ENCODE measurements around the gene LRRC49. TPM values are rescaled to one million over a fixed set of nuclear protein-coding genes. Genes with fewer than 3 reads are reported as not detected.

LRRC49 gene
- total RNA-seq, 1 donor from 2014 or later = 6.8 TPM

- H3K27ac Mint-ChIP-seq (ENCODE audit: unreplicated experiment) = peak overlapping the region; percentile 86
- peak overlapping the region; percentile 89 for H3K27ac ChIP-seq (ENCODE audit: low read depth, low read length)
These were observed 410 bp downstream of the LRRC49 start for GRCh38 chr15:70892912-70893560.

GRCh38 chr15:70902107-70902506 is 9.5 kb downstream of the LRRC49 start:
- Mint-ChIP-seq H3K27ac (ENCODE audit: unreplicated experiment) (peak overlapping the region; percentile 91), H3K4me1 (ENCODE audit: low read depth, unreplicated experiment) (peaks cover 18% of the 10 kb centered on the region), H3K4me3 (ENCODE audit: unreplicated experiment) (no peak overlapping the region), H3K36me3 (ENCODE audit: low read depth, unreplicated experiment) (peaks cover 3% of the 10 kb centered on the region), H3K27me3 (ENCODE audit: low read depth, unreplicated experiment) (no peaks in the 10 kb centered on the region), H3K9me3 (ENCODE audit: unreplicated experiment) (no peaks in the 10 kb centered on the region)
- Histone ChIP-seq H3K9ac (ENCODE audit: low read length) (peak overlapping the region; percentile 39), H2AFZ (ENCODE audit: low read depth, low read length) (peak overlapping the region; percentile 74), H3K27me3 (ENCODE audit: insufficient read depth, low read length) (no peaks in the 10 kb centered on the region), H3K4me1 (ENCODE audit: insufficient read depth, low read length) (peaks cover 13% of the 10 kb centered on the region), H3K4me2 (ENCODE audit: low read length) (peak overlapping the region; percentile 56), H3K4me3 (ENCODE audit: insufficient read depth, low read depth, low read length) (no peak overlapping the region), H3K36me3 (ENCODE audit: insufficient read depth, low read length) (peaks cover 3% of the 10 kb centered on the region), H3K9me3 (ENCODE audit: insufficient read depth, low read depth, low read length) (no peaks in the 10 kb centered on the region), H4K20me1 (ENCODE audit: insufficient read depth, low read length) (no peaks in the 10 kb centered on the region), H3K27ac (ENCODE audit: low read depth, low read length) (peak overlapping the region; percentile 77), H3K79me2 (ENCODE audit: insufficient read depth, low read length) (no peaks in the 10 kb centered on the region)
- TF ChIP-seq EZH2 (IDR thresholded peaks at IDR 0.05; ENCODE audit: insufficient read depth, low read length) (no peak), CTCF (IDR thresholded peaks at IDR 0.05; ENCODE audit: insufficient read depth, low read depth, low read length) (no peak)
- DNase-seq (ENCODE audit: low read depth) (peak; percentile 92), FAIRE-seq (peak; percentile 87)

More at GRCh38 chr15:70892912-70893560, 410 bp downstream of the LRRC49 start:
- Histone ChIP-seq H3K9ac (ENCODE audit: low read length) (peak overlapping the region; percentile 87), H3K79me2 (ENCODE audit: insufficient read depth, low read length) (peaks cover 22% of the 10 kb centered on the region), H2AFZ (ENCODE audit: low read depth, low read length) (peak overlapping the region; percentile 83), H3K4me3 (ENCODE audit: insufficient read depth, low read depth, low read length) (peak overlapping the region; percentile 94), H3K4me2 (ENCODE audit: low read length) (peak overlapping the region; percentile 89), H3K36me3 (ENCODE audit: insufficient read depth, low read length) (peaks cover 3% of the 10 kb centered on the region), H3K9me3 (ENCODE audit: insufficient read depth, low read depth, low read length) (no peaks in the 10 kb centered on the region), H3K4me1 (ENCODE audit: insufficient read depth, low read length) (peaks cover 8% of the 10 kb centered on the region), H3K27me3 (ENCODE audit: insufficient read depth, low read length) (no peaks in the 10 kb centered on the region), H4K20me1 (ENCODE audit: insufficient read depth, low read length) (no peaks in the 10 kb centered on the region)
- TF ChIP-seq EZH2 (IDR thresholded peaks at IDR 0.05; ENCODE audit: insufficient read depth, low read length) (no peak), CTCF (IDR thresholded peaks at IDR 0.05; ENCODE audit: insufficient read depth, low read depth, low read length) (peak; percentile 69)
- peaks cover 5% of the 10 kb centered on the region for H3K4me1 Mint-ChIP-seq (ENCODE audit: low read depth, unreplicated experiment)
- no peaks in the 10 kb centered on the region for H3K36me3 Mint-ChIP-seq (ENCODE audit: low read depth, unreplicated experiment)
- DNase-seq (ENCODE audit: low read depth) (peak; percentile 41), FAIRE-seq (peak; percentile 26)
- peak overlapping the region; percentile 96 for H3K4me3 Mint-ChIP-seq (ENCODE audit: unreplicated experiment)
- no peaks in the 10 kb centered on the region for H3K27me3 Mint-ChIP-seq (ENCODE audit: low read depth, unreplicated experiment)
- peaks cover 2% of the 10 kb centered on the region for H3K9me3 Mint-ChIP-seq (ENCODE audit: unreplicated experiment)

- no peak overlapping the region for H3K4me3 ChIP-seq (ENCODE audit: insufficient read depth, low read depth, low read length)
- FAIRE-seq = no peak
- peaks cover 11% of the 10 kb centered on the region for H3K4me1 ChIP-seq (ENCODE audit: insufficient read depth, low read length)
- peaks cover 9% of the 10 kb centered on the region for H3K9me3 ChIP-seq (ENCODE audit: insufficient read depth, low read depth, low read length)
- no peak overlapping the region for H2AFZ ChIP-seq (ENCODE audit: low read depth, low read length)
- no peaks in the 10 kb centered on the region for H3K79me2 ChIP-seq (ENCODE audit: insufficient read depth, low read length)
- no peak overlapping the region for H3K4me3 Mint-ChIP-seq (ENCODE audit: unreplicated experiment)
- TF ChIP-seq CTCF (IDR thresholded peaks at IDR 0.05; ENCODE audit: insufficient read depth, low read depth, low read length) (no peak), EZH2 (IDR thresholded peaks at IDR 0.05; ENCODE audit: insufficient read depth, low read length) (no peak)
- H4K20me1 ChIP-seq (ENCODE audit: insufficient read depth, low read length) = no peaks in the 10 kb centered on the region
- peaks cover 15% of the 10 kb centered on the region for H3K4me1 Mint-ChIP-seq (ENCODE audit: low read depth, unreplicated experiment)
- no peak overlapping the region for H3K27ac Mint-ChIP-seq (ENCODE audit: unreplicated experiment)
- H3K36me3 ChIP-seq (ENCODE audit: insufficient read depth, low read length) = peaks cover 11% of the 10 kb centered on the region
- H3K4me2 ChIP-seq (ENCODE audit: low read length) = no peak overlapping the region
- no peaks in the 10 kb centered on the region for H3K27me3 Mint-ChIP-seq (ENCODE audit: low read depth, unreplicated experiment)
- DNase-seq (ENCODE audit: low read depth) = peak; percentile 46
- H3K9me3 Mint-ChIP-seq (ENCODE audit: unreplicated experiment) = peaks cover 9% of the 10 kb centered on the region
- peaks cover 16% of the 10 kb centered on the region for H3K36me3 Mint-ChIP-seq (ENCODE audit: low read depth, unreplicated experiment)
- no peak overlapping the region for H3K27ac ChIP-seq (ENCODE audit: low read depth, low read length)
- no peak overlapping the region for H3K9ac ChIP-seq (ENCODE audit: low read length)
- H3K27me3 ChIP-seq (ENCODE audit: insufficient read depth, low read length) = no peaks in the 10 kb centered on the region
These were observed 14.2 kb downstream of the LRRC49 start for GRCh38 chr15:70906842-70907241.

Data from astrocyte (in vitro differentiated cells and primary cell).